DND-41 (cell line): ENCODE data around the gene HPRT1.

Source experiments
- ATAC-seq: fragments of 200-7000 bp; cut with Tn5 transposase; 3 replicates; pipeline ENCODE4 v1.9.1; 2021; ENCODE audit warnings: low read depth; ENCODE audit not compliant: insufficient read depth
- DNase-seq: peaks from one replicate; pipeline ENCODE4 v3.0.0-alpha.2; 2020
- H2AFZ ChIP-seq: 2 replicates; pipeline ENCODE4 v1.6.0; 2012; ENCODE audit warnings: low read depth, low read length
- H3K27ac ChIP-seq: 2 replicates; pipeline ENCODE4 v1.5.1; 2012; ENCODE audit warnings: low read length, inconsistent platforms
- H3K27me3 ChIP-seq: fragments of 200-600 bp; sonication (generic); 2 replicates; pipeline ENCODE4 v1.6.0; 2012; ENCODE audit warnings: low read length, mild to moderate bottlenecking, inconsistent platforms; ENCODE audit not compliant: insufficient read depth, poor library complexity
- H3K36me3 ChIP-seq: 2 replicates; pipeline ENCODE4 v1.5.1; 2012; ENCODE audit warnings: low read length, inconsistent platforms; ENCODE audit not compliant: insufficient read depth
- H3K4me1 ChIP-seq: 2 replicates; pipeline ENCODE4 v1.5.1; 2012; ENCODE audit warnings: mild to moderate bottlenecking, low read length; ENCODE audit not compliant: insufficient read depth
- H3K4me2 ChIP-seq: 2 replicates; pipeline ENCODE4 v1.6.0; 2012; ENCODE audit warnings: mild to moderate bottlenecking, moderate library complexity, low read length, inconsistent platforms; ENCODE audit not compliant: insufficient read depth
- H3K4me3 ChIP-seq, 2 experiments: fragments of 200-600 bp in 1 of 2; shearing (Covaris generic) in 1 of 2; 2 replicates each; pipeline ENCODE4 v1.5.1; 2012 to 2016; ENCODE audit warnings: inconsistent platforms in 2 of 2, low read length in 2 of 2, mild to moderate bottlenecking in 2 of 2, low read depth in 1 of 2, moderate library complexity in 1 of 2
- H3K79me2 ChIP-seq: 2 replicates; pipeline ENCODE4 v1.6.0; 2012; ENCODE audit warnings: low read length, inconsistent platforms; ENCODE audit not compliant: insufficient read depth
- H3K9ac ChIP-seq: 2 replicates; pipeline ENCODE4 v1.6.0; 2012; ENCODE audit warnings: low read depth, mild to moderate bottlenecking, inconsistent platforms, low read length, moderate library complexity
- H3K9me3 ChIP-seq: 2 replicates; pipeline ENCODE4 v1.5.1; 2012; ENCODE audit warnings: low read length, moderate library complexity, mild to moderate bottlenecking, inconsistent platforms; ENCODE audit not compliant: insufficient read depth, severe bottlenecking
- H4K20me1 ChIP-seq: 2 replicates; pipeline ENCODE4 v1.6.0; 2012; ENCODE audit warnings: low read length; ENCODE audit not compliant: insufficient read depth
- EZH2 ChIP-seq: IDR thresholded peaks from 3 replicates; pipeline ENCODE4 v1.6.1; 2012; ENCODE audit warnings: borderline replicate concordance, low read depth, mild to moderate bottlenecking, moderate library complexity, low read length, inconsistent platforms; ENCODE audit not compliant: severe bottlenecking
- TF ChIP-seq, protein P1 (sequence below): IDR thresholded peaks from 2 replicates; pipeline ENCODE4 v1.5.1; 2012; ENCODE audit warnings: borderline replicate concordance, low read length, moderate library complexity, mild to moderate bottlenecking; ENCODE audit not compliant: poor library complexity, severe bottlenecking; ENCODE audit errors: extremely low read depth

Gene HPRT1

GRCh38 chrX:134533352-134533751 is 73.4 kb downstream of the HPRT1 start:
- no peaks in the 10 kb centered on the region for H3K79me2 ChIP-seq
- DNase-seq (no peak), ATAC-seq (no peak)
- H3K4me3 ChIP-seq, result no peak overlapping the region
- H3K27me3 ChIP-seq, result no peaks in the 10 kb centered on the region
- H3K9ac ChIP-seq, result no peak overlapping the region
- H3K27ac ChIP-seq, result no peak overlapping the region
- no peaks in the 10 kb centered on the region for H3K4me1 ChIP-seq
- H3K9me3 ChIP-seq, result no peaks in the 10 kb centered on the region
- TF ChIP-seq EZH2, result no peak
- TF ChIP-seq, protein P1, sequence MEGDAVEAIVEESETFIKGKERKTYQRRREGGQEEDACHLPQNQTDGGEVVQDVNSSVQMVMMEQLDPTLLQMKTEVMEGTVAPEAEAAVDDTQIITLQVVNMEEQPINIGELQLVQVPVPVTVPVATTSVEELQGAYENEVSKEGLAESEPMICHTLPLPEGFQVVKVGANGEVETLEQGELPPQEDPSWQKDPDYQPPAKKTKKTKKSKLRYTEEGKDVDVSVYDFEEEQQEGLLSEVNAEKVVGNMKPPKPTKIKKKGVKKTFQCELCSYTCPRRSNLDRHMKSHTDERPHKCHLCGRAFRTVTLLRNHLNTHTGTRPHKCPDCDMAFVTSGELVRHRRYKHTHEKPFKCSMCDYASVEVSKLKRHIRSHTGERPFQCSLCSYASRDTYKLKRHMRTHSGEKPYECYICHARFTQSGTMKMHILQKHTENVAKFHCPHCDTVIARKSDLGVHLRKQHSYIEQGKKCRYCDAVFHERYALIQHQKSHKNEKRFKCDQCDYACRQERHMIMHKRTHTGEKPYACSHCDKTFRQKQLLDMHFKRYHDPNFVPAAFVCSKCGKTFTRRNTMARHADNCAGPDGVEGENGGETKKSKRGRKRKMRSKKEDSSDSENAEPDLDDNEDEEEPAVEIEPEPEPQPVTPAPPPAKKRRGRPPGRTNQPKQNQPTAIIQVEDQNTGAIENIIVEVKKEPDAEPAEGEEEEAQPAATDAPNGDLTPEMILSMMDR, result no peak
- H2AFZ ChIP-seq, result no peak overlapping the region
- no peak overlapping the region for H3K4me2 ChIP-seq
- no peaks in the 10 kb centered on the region for H4K20me1 ChIP-seq
- H3K36me3 ChIP-seq, result no peaks in the 10 kb centered on the region

- Histone ChIP-seq H3K27me3 (no peaks in the 10 kb centered on the region), H3K9ac (no peak overlapping the region), H2AFZ (no peak overlapping the region), H3K9me3 (no peaks in the 10 kb centered on the region), H3K4me3 (no peak overlapping the region), H3K27ac (no peak overlapping the region), H3K36me3 (no peaks in the 10 kb centered on the region), H3K4me1 (no peaks in the 10 kb centered on the region), H4K20me1 (no peaks in the 10 kb centered on the region), H3K79me2 (no peaks in the 10 kb centered on the region), H3K4me2 (no peak overlapping the region)
- no peak for TF ChIP-seq EZH2
- TF ChIP-seq, protein P1, result no peak
- ATAC-seq (no peak), DNase-seq (no peak)
Measured at GRCh38 chrX:134533952-134534351, 74.0 kb downstream of the HPRT1 start.

GRCh38 chrX:134537179-134537955 is 77.4 kb downstream of the HPRT1 start:
- Histone ChIP-seq H3K79me2 (no peaks in the 10 kb centered on the region), H3K27me3 (no peaks in the 10 kb centered on the region), H3K36me3 (no peaks in the 10 kb centered on the region), H3K4me2 (no peak overlapping the region), H4K20me1 (no peaks in the 10 kb centered on the region), H3K4me3 (no peak overlapping the region), H3K9me3 (no peaks in the 10 kb centered on the region), H2AFZ (no peak overlapping the region), H3K4me1 (peaks cover 6% of the 10 kb centered on the region), H3K27ac (no peak overlapping the region), H3K9ac (no peak overlapping the region)
- ATAC-seq (no peak), DNase-seq (no peak)
- no peak for TF ChIP-seq EZH2
- TF ChIP-seq, protein P1, result no peak

DNA sequence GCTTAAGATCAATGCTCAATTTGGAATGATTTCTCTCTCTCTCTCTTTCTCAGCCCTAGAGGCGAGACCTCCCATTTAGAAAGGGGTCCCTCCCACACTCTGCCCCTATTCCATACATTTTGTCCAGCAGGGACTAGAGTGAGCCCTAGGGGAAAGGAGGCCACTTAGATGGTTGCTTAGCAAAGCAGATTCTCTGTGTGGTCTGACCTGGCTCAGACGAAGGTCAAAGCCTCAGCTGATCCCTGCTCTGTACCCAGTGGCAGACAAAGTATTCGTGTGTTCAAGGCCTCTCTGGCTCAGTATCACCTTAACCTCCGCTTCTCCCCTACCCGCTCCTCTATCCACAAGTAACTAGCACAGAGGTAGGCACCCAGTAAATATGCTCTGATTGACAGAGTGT is 78.4 kb downstream of the HPRT1 start:
- no peak for DNase-seq
- H4K20me1 ChIP-seq, result no peaks in the 10 kb centered on the region
- no peaks in the 10 kb centered on the region for H3K79me2 ChIP-seq
- H3K9me3 ChIP-seq, result no peaks in the 10 kb centered on the region
- no peak overlapping the region for H3K27ac ChIP-seq
- H3K27me3 ChIP-seq, result no peaks in the 10 kb centered on the region
- H3K9ac ChIP-seq, result no peak overlapping the region
- no peak overlapping the region for H2AFZ ChIP-seq
- no peak for TF ChIP-seq EZH2
- TF ChIP-seq, protein P1, result no peak
- ATAC-seq, result no peak
- no peak overlapping the region for H3K4me2 ChIP-seq
- H3K36me3 ChIP-seq, result no peaks in the 10 kb centered on the region
- peaks cover 15% of the 10 kb centered on the region for H3K4me1 ChIP-seq
- H3K4me3 ChIP-seq, result no peak overlapping the region
